Kidney (tissue), 14 donors: Measurements from ENCODE around the gene ARSJ. TPM values are rescaled to one million over a fixed set of nuclear protein-coding genes. Genes with fewer than 3 reads are reported as not detected.

ENCODE experiments used
- DNase-seq, 5 donors: peaks; one replicate each; pipeline ENCODE4 v3.0.0-alpha.2; 2013 to 2020
- FAIRE-seq: peaks from 2 replicates; lab custom pipeline; 2012; peaks lifted over from hg19 to GRCh38; lab: Jason Lieb, UNC
- H3K27ac ChIP-seq, 2 donors: one replicate each; pipeline ENCODE4 v1.7.0; 2013; ENCODE audit warnings: low read depth in 2 of 2, low read length in 2 of 2, inconsistent platforms in 1 of 2
- H3K27me3 ChIP-seq: one replicate; pipeline ENCODE4 v1.7.1; 2013; ENCODE audit warnings: low read length, inconsistent platforms; ENCODE audit not compliant: control insufficient read depth, insufficient read depth
- H3K36me3 ChIP-seq, 3 donors: one replicate each; pipeline versions ENCODE4 v1.7.0 to v1.7.1; 2013; ENCODE audit warnings: low read length in 3 of 3, control low read depth in 1 of 3, inconsistent platforms in 1 of 3; ENCODE audit not compliant: insufficient read depth in 3 of 3, control insufficient read depth in 2 of 3
- H3K4me1 ChIP-seq, 3 donors: one replicate each; pipeline versions ENCODE4 v1.7.0 to v1.7.1; 2013; ENCODE audit warnings: low read length in 3 of 3, inconsistent platforms in 1 of 3, low read depth in 1 of 3; ENCODE audit not compliant: control insufficient read depth in 2 of 3, insufficient read depth in 2 of 3
- H3K4me3 ChIP-seq, 3 donors: one replicate each; pipeline versions ENCODE4 v1.7.0 to v1.8.1; 2013; ENCODE audit warnings: low read length in 3 of 3, control low read depth in 1 of 3, inconsistent platforms in 1 of 3
- H3K9ac ChIP-seq, 3 donors: one replicate each; pipeline versions ENCODE4 v1.7.0 to v1.7.1; 2013; ENCODE audit warnings: low read length in 3 of 3, control low read depth in 1 of 3, inconsistent platforms in 1 of 3
- H3K9me3 ChIP-seq, 3 donors: one replicate each; pipeline versions ENCODE4 v1.7.0 to v1.7.1; 2013; ENCODE audit warnings: low read length in 3 of 3, control low read depth in 1 of 3, inconsistent platforms in 1 of 3; ENCODE audit not compliant: control insufficient read depth in 2 of 3, insufficient read depth in 1 of 3
- CTCF ChIP-seq: IDR thresholded peaks from 3 replicates; pipeline ENCODE4 v1.5.1; 2012; ENCODE audit warnings: mild to moderate bottlenecking, moderate library complexity, borderline replicate concordance; ENCODE audit not compliant: insufficient read depth; ENCODE audit errors: extremely low read depth
- intact Hi-C: fragments of 100-400 bp; cut with DNase I; formaldehyde crosslinking; loops from one replicate; pipeline ENCODE4 v1.11.1; 2022
- polyA plus RNA-seq: library from polyadenylated mRNA; stranded (reverse); fragments of 350-450 nt; fragmentation: Illumina TruSeq; extraction: RNeasy Lipid Tissue Mini Kit (QIAGEN cat#74804); gene quantifications from one replicate; pipeline ENCODE4 v1.2.3, GENCODE V29; 2014; ENCODE audit warnings: low read depth, low replicate concordance; ENCODE audit not compliant: insufficient read depth
- total RNA-seq: library from RNA; stranded (reverse); fragmentation: NEBNext Ultra II Directional; extraction: Animal tissue kit (Norgen Biotek cat#: 25700); gene quantifications from one replicate; pipeline ENCODE4 v1.2.1, GENCODE V29; 2021
- donor health status: control.
- donor health status: control.
- donor health status: control.
- donor health status: control.
- donor health status: control.
- donor health status: DM: yes; HTN: yes; CAD: no.
- donor health status: Normal renal cell carcinoma (clear cell type).

ARSJ gene
- total and polyA plus RNA-seq, 2 donors from 2014 or later = 3.6 to 16.7 TPM

GRCh38 chr4:113882668-113883067 lies 96.8 kb downstream of the ARSJ start:
- TF ChIP-seq CTCF = no peak
- Histone ChIP-seq H3K4me1 (no peaks in the 10 kb centered on the region), H3K9ac (no peak overlapping the region), H3K27ac (no peak overlapping the region), H3K4me3 (no peak overlapping the region), H3K36me3 (no peaks in the 10 kb centered on the region), H3K27me3 (no peaks in the 10 kb centered on the region), H3K9me3 (no peaks in the 10 kb centered on the region)
- intact Hi-C loops = no loop called here
- FAIRE-seq = no peak
- DNase-seq = no peak

- H3K36me3 ChIP-seq = no peaks in the 10 kb centered on the region
- no peak overlapping the region for H3K4me3 ChIP-seq
- no peaks in the 10 kb centered on the region for H3K27me3 ChIP-seq
- intact Hi-C loops = no loop called here
- DNase-seq (no peak), FAIRE-seq (no peak)
- no peaks in the 10 kb centered on the region for H3K4me1 ChIP-seq
- H3K9ac ChIP-seq = no peak overlapping the region
- H3K9me3 ChIP-seq = no peaks in the 10 kb centered on the region
- TF ChIP-seq CTCF = no peak
- no peak overlapping the region for H3K27ac ChIP-seq
These were observed 98.2 kb downstream of the ARSJ start for GRCh38 chr4:113881256-113881655.

GRCh38 chr4:113880240-113881028 lies 99.0 kb downstream of the ARSJ start:
- no peak for DNase-seq
- FAIRE-seq = no peak
- intact Hi-C loops = no loop called here

More at GRCh38 chr4:113880240-113881028, 99.0 kb downstream of the ARSJ start:
- Histone ChIP-seq H3K36me3 (no peaks in the 10 kb centered on the region), H3K9me3 (no peaks in the 10 kb centered on the region), H3K4me3 (no peak overlapping the region), H3K27me3 (no peaks in the 10 kb centered on the region), H3K4me1 (no peaks in the 10 kb centered on the region), H3K27ac (no peak overlapping the region), H3K9ac (no peak overlapping the region)
- TF ChIP-seq CTCF = no peak
